Measurements from ENCODE around the gene GPR27. TPM values are rescaled to one million over a fixed set of nuclear protein-coding genes. Genes with fewer than 3 reads are reported as not detected.

The GPR27 gene
- total and polyA plus RNA-seq, 10 of the 15 experiments (the other 5 are each of a cell fraction or from before 2014, with no cell fraction given): not detected

DNA sequence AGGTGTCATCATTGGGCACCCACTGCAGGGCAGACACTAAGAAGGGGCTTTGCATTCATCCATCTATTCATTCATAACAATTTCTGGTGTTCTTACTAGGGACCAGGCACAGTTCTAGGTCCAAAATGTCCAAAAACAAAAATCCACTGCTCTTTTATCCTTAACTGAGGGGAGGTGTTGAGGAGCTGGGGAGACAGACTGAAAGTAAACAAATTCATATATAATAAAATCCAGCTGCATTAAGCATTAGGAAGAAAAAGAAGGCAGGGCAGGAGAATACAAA lies 29.5 kb upstream of the GPR27 start:
- peaks cover 10% of the 10 kb centered on the region for H3K4me1 ChIP-seq (ENCODE audit: control insufficient read depth, insufficient read depth, low read length)
- peak overlapping the region; percentile 94 for H3K4me2 ChIP-seq (ENCODE audit: control insufficient read depth, insufficient read depth)
- ChIA-PET POLR2A (no interaction called here), CTCF (interaction anchor here (0.9 to 1.8 kb wide), 3 partner anchors 11 to 13 kb away, joined by 3 to 6 read pairs (median 3); no protein-coding TSS in a partner anchor), SMC1A (ENCODE audit: uncharacterized antibody, unreplicated experiment) (interaction anchor here (1.1 kb wide), 1 partner anchor 936 kb away, joined by 4 read pairs; no protein-coding TSS in a partner anchor), RAD21 (ENCODE audit: unreplicated experiment) (no interaction called here)
- ATAC-seq (no peak), FAIRE-seq (no peak), DNase-seq (ENCODE audit: low read depth, low spot score) (no peak)
- H2AFZ ChIP-seq (ENCODE audit: control insufficient read depth, low read depth, low read length): no peak overlapping the region
- no peak overlapping the region for H3K9ac ChIP-seq (ENCODE audit: control insufficient read depth, insufficient read depth, low read length)
- H3K27ac ChIP-seq (ENCODE audit: control insufficient read depth, insufficient read depth): no peak overlapping the region
- intact Hi-C loops (cut with micrococcal nuclease; ENCODE audit: unreplicated experiment) (no loop called here), in situ Hi-C loops (cut with MboI) (no loop called here)
- no peaks in the 10 kb centered on the region; the same call in 2 of the 3 replicates for H3K9me3 ChIP-seq (replicated peaks; ENCODE audit: control insufficient read depth, insufficient read depth, low read length)
- no peaks in the 10 kb centered on the region for H4K20me1 ChIP-seq (ENCODE audit: control insufficient read depth, insufficient read depth)
- H3K36me3 ChIP-seq (ENCODE audit: control insufficient read depth in 2 of 2, insufficient read depth in 2 of 2, low read length in 1 of 2): no peaks in the 10 kb centered on the region
- H3K27me3 ChIP-seq (replicated peaks in 1 of 2; ENCODE audit: control insufficient read depth in 2 of 2, insufficient read depth in 2 of 2, low read length in 1 of 2): peaks cover 9 to 12% of the 10 kb centered on the region in 2 experiments
- no peaks in the 10 kb centered on the region for H3K79me2 ChIP-seq (ENCODE audit: control insufficient read depth, insufficient read depth, low read length)
- no TSS peak for BruUV-seq (replicated peaks)
- H3K4me3 ChIP-seq: no peak overlapping the region
- no peak for TF ChIP-seq SMC3 (IDR thresholded peaks at IDR 0.05; ENCODE audit: borderline replicate concordance, low read length)
- TF ChIP-seq POU2F2 (IDR thresholded peaks at IDR 0.05; ENCODE audit: borderline replicate concordance, low read depth, low read length): no peak
- no peak for TF ChIP-seq YY1 (IDR thresholded peaks at IDR 0.05; ENCODE audit: low read depth, low read length)
- TF ChIP-seq, protein P1, sequence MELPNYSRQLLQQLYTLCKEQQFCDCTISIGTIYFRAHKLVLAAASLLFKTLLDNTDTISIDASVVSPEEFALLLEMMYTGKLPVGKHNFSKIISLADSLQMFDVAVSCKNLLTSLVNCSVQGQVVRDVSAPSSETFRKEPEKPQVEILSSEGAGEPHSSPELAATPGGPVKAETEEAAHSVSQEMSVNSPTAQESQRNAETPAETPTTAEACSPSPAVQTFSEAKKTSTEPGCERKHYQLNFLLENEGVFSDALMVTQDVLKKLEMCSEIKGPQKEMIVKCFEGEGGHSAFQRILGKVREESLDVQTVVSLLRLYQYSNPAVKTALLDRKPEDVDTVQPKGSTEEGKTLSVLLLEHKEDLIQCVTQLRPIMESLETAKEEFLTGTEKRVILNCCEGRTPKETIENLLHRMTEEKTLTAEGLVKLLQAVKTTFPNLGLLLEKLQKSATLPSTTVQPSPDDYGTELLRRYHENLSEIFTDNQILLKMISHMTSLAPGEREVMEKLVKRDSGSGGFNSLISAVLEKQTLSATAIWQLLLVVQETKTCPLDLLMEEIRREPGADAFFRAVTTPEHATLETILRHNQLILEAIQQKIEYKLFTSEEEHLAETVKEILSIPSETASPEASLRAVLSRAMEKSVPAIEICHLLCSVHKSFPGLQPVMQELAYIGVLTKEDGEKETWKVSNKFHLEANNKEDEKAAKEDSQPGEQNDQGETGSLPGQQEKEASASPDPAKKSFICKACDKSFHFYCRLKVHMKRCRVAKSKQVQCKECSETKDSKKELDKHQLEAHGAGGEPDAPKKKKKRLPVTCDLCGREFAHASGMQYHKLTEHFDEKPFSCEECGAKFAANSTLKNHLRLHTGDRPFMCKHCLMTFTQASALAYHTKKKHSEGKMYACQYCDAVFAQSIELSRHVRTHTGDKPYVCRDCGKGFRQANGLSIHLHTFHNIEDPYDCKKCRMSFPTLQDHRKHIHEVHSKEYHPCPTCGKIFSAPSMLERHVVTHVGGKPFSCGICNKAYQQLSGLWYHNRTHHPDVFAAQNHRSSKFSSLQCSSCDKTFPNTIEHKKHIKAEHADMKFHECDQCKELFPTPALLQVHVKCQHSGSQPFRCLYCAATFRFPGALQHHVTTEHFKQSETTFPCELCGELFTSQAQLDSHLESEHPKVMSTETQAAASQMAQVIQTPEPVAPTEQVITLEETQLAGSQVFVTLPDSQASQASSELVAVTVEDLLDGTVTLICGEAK (IDR thresholded peaks at IDR 0.05; ENCODE audit: borderline replicate concordance): no peak; the same call in 1 of the 2 replicates
- TF ChIP-seq MYC (IDR thresholded peaks at IDR 0.05; ENCODE audit: insufficient read depth, insufficient read length, insufficient replicate concordance, low read length, severe bottlenecking): no peak
- TF ChIP-seq, protein P2, sequence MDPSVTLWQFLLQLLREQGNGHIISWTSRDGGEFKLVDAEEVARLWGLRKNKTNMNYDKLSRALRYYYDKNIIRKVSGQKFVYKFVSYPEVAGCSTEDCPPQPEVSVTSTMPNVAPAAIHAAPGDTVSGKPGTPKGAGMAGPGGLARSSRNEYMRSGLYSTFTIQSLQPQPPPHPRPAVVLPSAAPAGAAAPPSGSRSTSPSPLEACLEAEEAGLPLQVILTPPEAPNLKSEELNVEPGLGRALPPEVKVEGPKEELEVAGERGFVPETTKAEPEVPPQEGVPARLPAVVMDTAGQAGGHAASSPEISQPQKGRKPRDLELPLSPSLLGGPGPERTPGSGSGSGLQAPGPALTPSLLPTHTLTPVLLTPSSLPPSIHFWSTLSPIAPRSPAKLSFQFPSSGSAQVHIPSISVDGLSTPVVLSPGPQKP (IDR thresholded peaks at IDR 0.05; ENCODE audit: low read depth, low read length): no peak
- TF ChIP-seq, protein P3, sequence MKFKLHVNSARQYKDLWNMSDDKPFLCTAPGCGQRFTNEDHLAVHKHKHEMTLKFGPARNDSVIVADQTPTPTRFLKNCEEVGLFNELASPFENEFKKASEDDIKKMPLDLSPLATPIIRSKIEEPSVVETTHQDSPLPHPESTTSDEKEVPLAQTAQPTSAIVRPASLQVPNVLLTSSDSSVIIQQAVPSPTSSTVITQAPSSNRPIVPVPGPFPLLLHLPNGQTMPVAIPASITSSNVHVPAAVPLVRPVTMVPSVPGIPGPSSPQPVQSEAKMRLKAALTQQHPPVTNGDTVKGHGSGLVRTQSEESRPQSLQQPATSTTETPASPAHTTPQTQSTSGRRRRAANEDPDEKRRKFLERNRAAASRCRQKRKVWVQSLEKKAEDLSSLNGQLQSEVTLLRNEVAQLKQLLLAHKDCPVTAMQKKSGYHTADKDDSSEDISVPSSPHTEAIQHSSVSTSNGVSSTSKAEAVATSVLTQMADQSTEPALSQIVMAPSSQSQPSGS (IDR thresholded peaks at IDR 0.05; ENCODE audit: low read length): no peak
- TF ChIP-seq, protein P4, sequence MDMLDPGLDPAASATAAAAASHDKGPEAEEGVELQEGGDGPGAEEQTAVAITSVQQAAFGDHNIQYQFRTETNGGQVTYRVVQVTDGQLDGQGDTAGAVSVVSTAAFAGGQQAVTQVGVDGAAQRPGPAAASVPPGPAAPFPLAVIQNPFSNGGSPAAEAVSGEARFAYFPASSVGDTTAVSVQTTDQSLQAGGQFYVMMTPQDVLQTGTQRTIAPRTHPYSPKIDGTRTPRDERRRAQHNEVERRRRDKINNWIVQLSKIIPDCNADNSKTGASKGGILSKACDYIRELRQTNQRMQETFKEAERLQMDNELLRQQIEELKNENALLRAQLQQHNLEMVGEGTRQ (IDR thresholded peaks at IDR 0.05; ENCODE audit: borderline replicate concordance, low read depth, low read length): no peak
- TF ChIP-seq MYB (IDR thresholded peaks at IDR 0.05; ENCODE audit: borderline replicate concordance, low read depth, low read length): no peak
- no peak for TF ChIP-seq RFX5 (IDR thresholded peaks at IDR 0.05; ENCODE audit: low read depth, low read length)
- TF ChIP-seq KAT2A (conservative IDR thresholded peaks at IDR 0.05; ENCODE audit: control insufficient read depth, low read depth, low read length): no peak
- TF ChIP-seq BCL11A (IDR thresholded peaks at IDR 0.05; ENCODE audit: low read depth, low read length): no peak
- no peak for TF ChIP-seq SREBF2 (IDR thresholded peaks at IDR 0.05; ENCODE audit: low read length)
- TF ChIP-seq MEF2B (IDR thresholded peaks at IDR 0.05; ENCODE audit: partially characterized antibody, poor library complexity, severe bottlenecking): no peak
